K562 (cell line): ENCODE results near the gene NCKAP1. TPM values are rescaled to one million over a fixed set of nuclear protein-coding genes. Genes with fewer than 3 reads are reported as not detected.

Experiments
- ATF7 ChIP-seq: fragments of 450-650 bp; IDR thresholded peaks from 2 replicates; pipeline ENCODE4 v1.7.1; 2014; ENCODE audit warnings: mild to moderate bottlenecking, moderate library complexity
- BACH1 ChIP-seq: fragments of 200-800 bp; sonication (Bioruptor generic); IDR thresholded peaks from 2 replicates; pipeline ENCODE4 v1.6.1; 2016; ENCODE audit warnings: missing genetic modification characterization, missing compliant biosample characterization
- BRF1 ChIP-seq: IDR thresholded peaks from 3 replicates; pipeline ENCODE4 v1.6.1; 2011; ENCODE audit warnings: borderline replicate concordance, mild to moderate bottlenecking; ENCODE audit not compliant: insufficient read length; ENCODE audit errors: extremely low read depth
- CREB1 ChIP-seq, 2 experiments: sonication (generic) in 1 of 2; formaldehyde crosslinking in 1 of 2; IDR thresholded peaks; 2 replicates each; pipeline versions ENCODE4 v1.6.1 to v1.8.0; 2012 to 2022; ENCODE audit warnings: inconsistent platforms in 1 of 2, mild to moderate bottlenecking in 1 of 2, missing genetic modification reagents in 1 of 2, moderate library complexity in 1 of 2
- DMBX1 ChIP-seq: fragments of 250-450 bp; sonication (Bioruptor Pico); IDR thresholded peaks from 2 replicates; pipeline ENCODE4 v1.8.0; 2022; ENCODE audit warnings: inconsistent platforms, mild to moderate bottlenecking, moderate library complexity, borderline replicate concordance
- FOXP1 ChIP-seq: sonication (generic); formaldehyde crosslinking; IDR thresholded peaks from 2 replicates; pipeline ENCODE4 v1.8.0; 2022; ENCODE audit warnings: mild to moderate bottlenecking, missing genetic modification reagents
- GABPA ChIP-seq: fragments of 200-800 bp; sonication (Bioruptor generic); conservative IDR thresholded peaks from 2 replicates; pipeline ENCODE4 v1.6.1; 2016; ENCODE audit warnings: low read depth, missing genetic modification characterization, missing compliant biosample characterization
- MEIS2 ChIP-seq: fragments of 450-650 bp; IDR thresholded peaks from 2 replicates; pipeline ENCODE4 v1.6.1; 2014; ENCODE audit warnings: mild to moderate bottlenecking; ENCODE audit not compliant: partially characterized antibody
- NFE2 ChIP-seq: IDR thresholded peaks from 2 replicates; pipeline ENCODE4 v1.6.1; 2014; ENCODE audit warnings: antibody characterized with exemption, low read depth
- RBBP5 ChIP-seq: fragments of 200-600 bp; sonication (generic); IDR thresholded peaks from 2 replicates; pipeline ENCODE4 v1.6.1; 2012; ENCODE audit warnings: borderline replicate concordance, mild to moderate bottlenecking, low read length, control low read depth, inconsistent platforms; ENCODE audit not compliant: insufficient read depth, poor library complexity, severe bottlenecking
- RBFOX2 ChIP-seq: fragments of 200-400 bp; formaldehyde crosslinking; IDR thresholded peaks from 2 replicates; pipeline ENCODE4 v1.6.1; 2017; ENCODE audit warnings: low read depth, mild to moderate bottlenecking, low read length, moderate library complexity
- SMARCE1 ChIP-seq: fragments of 450-650 bp; IDR thresholded peaks from 2 replicates; pipeline ENCODE4 v1.7.1; 2016; ENCODE audit warnings: mild to moderate bottlenecking
- STAT5A ChIP-seq: IDR thresholded peaks from 2 replicates; pipeline ENCODE4 v1.6.1; 2012; ENCODE audit warnings: low read length, inconsistent platforms, borderline replicate concordance
- SUPT5H ChIP-seq: fragments of 450-650 bp; IDR thresholded peaks from 2 replicates; pipeline ENCODE4 v1.6.1; 2016
- TCF3 ChIP-seq: sonication (generic); formaldehyde crosslinking; IDR thresholded peaks from 2 replicates; pipeline ENCODE4 v1.4.0; 2020; ENCODE audit warnings: mild to moderate bottlenecking, missing genetic modification reagents
- ZBED1 ChIP-seq: IDR thresholded peaks from 2 replicates; pipeline ENCODE4 v1.6.1; 2014
- polyA plus RNA-seq, 8 experiments: library from polyadenylated mRNA; depleted of rRNA in 4 of 8; stranded (reverse) in 5 of 8; unstranded in 3 of 8; fragments of >200 nt; fragmentation: Nextera tagmentation in 2 of 8; fragmentation: Illumina TruSeq in 1 of 8; extraction: Ambion mirVana in 2 of 8; extraction: Trizol in 1 of 8; gene quantifications; 2 replicates each; pipeline versions ENCODE4 v1.2.1 to v1.2.3, GENCODE V29; 2011 to 2014; ENCODE audit warnings: inconsistent platforms in 1 of 8, missing spikeins in 1 of 8
- total RNA-seq, 7 experiments: library from RNA; depleted of rRNA in 6 of 7; stranded (reverse); fragments of >200 nt in 6 of 7; fragmentation: Illumina TruSeq in 2 of 7; extraction: Trizol in 2 of 7; gene quantifications; 2 replicates each; pipeline versions ENCODE4 v1.2.1 to v1.2.3, GENCODE V29; 2011 to 2021; ENCODE audit warnings: low replicate concordance in 1 of 7
- TF ChIP-seq, protein P1 (sequence below): sonication (generic); formaldehyde crosslinking; IDR thresholded peaks from 2 replicates; pipeline ENCODE4 v1.8.0; 2023; ENCODE audit warnings: mild to moderate bottlenecking, missing genetic modification reagents
- TF ChIP-seq, protein P2 (sequence below), 3 experiments: fragments of 200-800 bp in 1 of 3; fragments of 250-450 bp in 1 of 3; fragments of 450-650 bp in 1 of 3; sonication (Bioruptor Pico) in 1 of 3; sonication (Bioruptor generic) in 1 of 3; formaldehyde crosslinking in 1 of 3; IDR thresholded peaks; 2 replicates each; pipeline versions ENCODE4 v1.6.1 to v1.8.0; 2016 to 2022; ENCODE audit warnings: mild to moderate bottlenecking in 2 of 3, missing genetic modification characterization in 2 of 3, missing compliant biosample characterization in 1 of 3, moderate library complexity in 1 of 3

The NCKAP1 gene
- total and polyA plus RNA-seq, 9 of the 15 experiments (the other 6 are each of a cell fraction or from before 2014, with no cell fraction given) = 34.0 to 153 (median 88.7) TPM

DNA sequence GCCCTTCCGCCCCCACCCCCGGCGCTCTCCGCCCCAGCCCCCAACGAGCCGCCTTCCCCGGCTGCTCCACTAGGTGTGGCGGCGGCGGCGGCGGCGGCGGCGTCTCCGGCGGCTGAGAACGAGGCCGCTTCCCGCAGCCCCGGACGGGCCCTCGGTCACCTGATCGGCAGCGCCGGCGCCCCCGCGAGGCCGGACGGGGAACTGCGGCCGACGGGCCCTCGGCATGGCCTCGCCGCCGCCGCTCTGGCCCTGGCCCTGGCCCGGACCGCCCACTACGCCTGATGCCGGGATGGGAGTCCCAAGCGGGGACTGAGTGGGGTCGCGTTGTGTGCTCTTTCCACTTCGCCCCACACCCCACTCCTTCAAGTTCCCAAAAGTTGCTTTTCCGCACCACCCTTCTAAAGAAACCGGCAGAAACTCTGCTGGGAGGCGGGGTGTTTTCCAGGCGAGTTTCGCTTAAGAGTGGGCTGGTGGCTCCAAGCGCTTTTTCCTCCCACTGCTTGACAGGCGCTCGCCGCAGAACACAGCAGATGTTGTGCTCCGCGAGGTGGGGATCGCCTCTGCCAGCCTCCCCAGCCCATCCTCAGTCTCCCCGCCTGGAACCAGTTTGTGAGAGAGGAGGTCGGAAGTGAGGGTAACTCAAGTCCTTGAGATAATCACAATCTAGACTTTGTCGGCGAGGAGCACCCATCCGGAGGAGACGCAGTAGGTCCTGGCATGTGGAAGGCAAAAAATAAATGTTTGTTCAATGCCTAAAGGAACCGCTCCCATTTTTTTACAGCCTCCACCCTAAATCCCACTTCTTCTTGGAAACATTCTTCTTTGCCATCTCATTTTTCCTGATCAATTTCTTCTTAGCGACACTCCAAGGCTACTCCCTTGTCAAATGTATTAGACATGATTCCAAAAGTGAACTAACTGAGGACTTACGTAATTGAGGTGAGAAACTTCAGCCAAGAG, at the start of gene NCKAP1 (continued):
- TF ChIP-seq RBFOX2 (peak; percentile 86), SUPT5H (peak; percentile 70), BACH1 (tag) (no peak), NFE2 (no peak), TCF3 (CRISPR knock-in tag) (peak; percentile 39; the same call in 1 of the 2 replicates), STAT5A (no peak), RBBP5 (peak; percentile 67), MEIS2 (peak; percentile 2), SMARCE1 (peak; percentile 58), DMBX1 (CRISPR knock-in tag) (0 out of 2 replicates have a peak, but pooled peaks have one; percentile 43), FOXP1 (CRISPR knock-in tag) (peak; percentile 97), ZBED1 (0 out of 2 replicates have a peak, but pooled peaks have one; percentile 45), GABPA (tag) (peak; percentile 70; the same call in 1 of the 2 replicates), BRF1 (no peak), CREB1 (IDR thresholded peaks at IDR 0.05) (peak; percentile 4), CREB1 (CRISPR knock-in tag; IDR thresholded peaks at IDR 0.05) (peak; percentile 52; the same call in 1 of the 2 replicates), ATF7 (peak; percentile 76; the same call in 1 of the 2 replicates)
- TF ChIP-seq, protein P1, sequence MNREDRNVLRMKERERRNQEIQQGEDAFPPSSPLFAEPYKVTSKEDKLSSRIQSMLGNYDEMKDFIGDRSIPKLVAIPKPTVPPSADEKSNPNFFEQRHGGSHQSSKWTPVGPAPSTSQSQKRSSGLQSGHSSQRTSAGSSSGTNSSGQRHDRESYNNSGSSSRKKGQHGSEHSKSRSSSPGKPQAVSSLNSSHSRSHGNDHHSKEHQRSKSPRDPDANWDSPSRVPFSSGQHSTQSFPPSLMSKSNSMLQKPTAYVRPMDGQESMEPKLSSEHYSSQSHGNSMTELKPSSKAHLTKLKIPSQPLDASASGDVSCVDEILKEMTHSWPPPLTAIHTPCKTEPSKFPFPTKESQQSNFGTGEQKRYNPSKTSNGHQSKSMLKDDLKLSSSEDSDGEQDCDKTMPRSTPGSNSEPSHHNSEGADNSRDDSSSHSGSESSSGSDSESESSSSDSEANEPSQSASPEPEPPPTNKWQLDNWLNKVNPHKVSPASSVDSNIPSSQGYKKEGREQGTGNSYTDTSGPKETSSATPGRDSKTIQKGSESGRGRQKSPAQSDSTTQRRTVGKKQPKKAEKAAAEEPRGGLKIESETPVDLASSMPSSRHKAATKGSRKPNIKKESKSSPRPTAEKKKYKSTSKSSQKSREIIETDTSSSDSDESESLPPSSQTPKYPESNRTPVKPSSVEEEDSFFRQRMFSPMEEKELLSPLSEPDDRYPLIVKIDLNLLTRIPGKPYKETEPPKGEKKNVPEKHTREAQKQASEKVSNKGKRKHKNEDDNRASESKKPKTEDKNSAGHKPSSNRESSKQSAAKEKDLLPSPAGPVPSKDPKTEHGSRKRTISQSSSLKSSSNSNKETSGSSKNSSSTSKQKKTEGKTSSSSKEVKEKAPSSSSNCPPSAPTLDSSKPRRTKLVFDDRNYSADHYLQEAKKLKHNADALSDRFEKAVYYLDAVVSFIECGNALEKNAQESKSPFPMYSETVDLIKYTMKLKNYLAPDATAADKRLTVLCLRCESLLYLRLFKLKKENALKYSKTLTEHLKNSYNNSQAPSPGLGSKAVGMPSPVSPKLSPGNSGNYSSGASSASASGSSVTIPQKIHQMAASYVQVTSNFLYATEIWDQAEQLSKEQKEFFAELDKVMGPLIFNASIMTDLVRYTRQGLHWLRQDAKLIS (CRISPR knock-in tag) = peak; percentile 80
- TF ChIP-seq, protein P2, sequence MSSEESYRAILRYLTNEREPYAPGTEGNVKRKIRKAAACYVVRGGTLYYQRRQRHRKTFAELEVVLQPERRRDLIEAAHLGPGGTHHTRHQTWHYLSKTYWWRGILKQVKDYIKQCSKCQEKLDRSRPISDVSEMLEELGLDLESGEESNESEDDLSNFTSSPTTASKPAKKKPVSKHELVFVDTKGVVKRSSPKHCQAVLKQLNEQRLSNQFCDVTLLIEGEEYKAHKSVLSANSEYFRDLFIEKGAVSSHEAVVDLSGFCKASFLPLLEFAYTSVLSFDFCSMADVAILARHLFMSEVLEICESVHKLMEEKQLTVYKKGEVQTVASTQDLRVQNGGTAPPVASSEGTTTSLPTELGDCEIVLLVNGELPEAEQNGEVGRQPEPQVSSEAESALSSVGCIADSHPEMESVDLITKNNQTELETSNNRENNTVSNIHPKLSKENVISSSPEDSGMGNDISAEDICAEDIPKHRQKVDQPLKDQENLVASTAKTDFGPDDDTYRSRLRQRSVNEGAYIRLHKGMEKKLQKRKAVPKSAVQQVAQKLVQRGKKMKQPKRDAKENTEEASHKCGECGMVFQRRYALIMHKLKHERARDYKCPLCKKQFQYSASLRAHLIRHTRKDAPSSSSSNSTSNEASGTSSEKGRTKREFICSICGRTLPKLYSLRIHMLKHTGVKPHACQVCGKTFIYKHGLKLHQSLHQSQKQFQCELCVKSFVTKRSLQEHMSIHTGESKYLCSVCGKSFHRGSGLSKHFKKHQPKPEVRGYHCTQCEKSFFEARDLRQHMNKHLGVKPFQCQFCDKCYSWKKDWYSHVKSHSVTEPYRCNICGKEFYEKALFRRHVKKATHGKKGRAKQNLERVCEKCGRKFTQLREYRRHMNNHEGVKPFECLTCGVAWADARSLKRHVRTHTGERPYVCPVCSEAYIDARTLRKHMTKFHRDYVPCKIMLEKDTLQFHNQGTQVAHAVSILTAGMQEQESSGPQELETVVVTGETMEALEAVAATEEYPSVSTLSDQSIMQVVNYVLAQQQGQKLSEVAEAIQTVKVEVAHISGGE (CRISPR knock-in tag; IDR thresholded peaks at IDR 0.05) = peak in 2 of 3 experiments; percentile 12 to 60; a peak in 2 of 6 replicates
